ENCODE data around the gene EPB41L4A.

GRCh38 chr5:112346411-112347044 is 72.5 kb downstream of the EPB41L4A start:
- TF ChIP-seq CTCF (IDR thresholded peaks at IDR 0.05; ENCODE audit: low read length) (no peak), EZH2phosphoT487 (IDR thresholded peaks at IDR 0.05; ENCODE audit: low read length) (no peak), EZH2 (optimal IDR thresholded peaks at IDR 0.05; ENCODE audit: low read depth, low read length) (no peak)
